DOHH2 (cell line): ENCODE data around the gene SLX4.

Source experiments
- EZH2phosphoT487 ChIP-seq: fragments of 200-600 bp; sonication (generic); IDR thresholded peaks from 2 replicates; pipeline ENCODE4 v1.6.1; 2017; ENCODE audit warnings: borderline replicate concordance, mild to moderate bottlenecking, antibody characterized with exemption, low read length, moderate library complexity, mixed read lengths
- TF ChIP-seq, protein P1 (sequence below): fragments of 200-600 bp; sonication (generic); IDR thresholded peaks from one replicate; pipeline ENCODE4 v1.5.1; 2014; ENCODE audit warnings: antibody characterized with exemption, mild to moderate bottlenecking, low read depth, low read length; ENCODE audit not compliant: poor library complexity, severe bottlenecking

GRCh38 chr16:3591991-3592390 is 19.4 kb downstream of the SLX4 start:
- TF ChIP-seq, protein P1, sequence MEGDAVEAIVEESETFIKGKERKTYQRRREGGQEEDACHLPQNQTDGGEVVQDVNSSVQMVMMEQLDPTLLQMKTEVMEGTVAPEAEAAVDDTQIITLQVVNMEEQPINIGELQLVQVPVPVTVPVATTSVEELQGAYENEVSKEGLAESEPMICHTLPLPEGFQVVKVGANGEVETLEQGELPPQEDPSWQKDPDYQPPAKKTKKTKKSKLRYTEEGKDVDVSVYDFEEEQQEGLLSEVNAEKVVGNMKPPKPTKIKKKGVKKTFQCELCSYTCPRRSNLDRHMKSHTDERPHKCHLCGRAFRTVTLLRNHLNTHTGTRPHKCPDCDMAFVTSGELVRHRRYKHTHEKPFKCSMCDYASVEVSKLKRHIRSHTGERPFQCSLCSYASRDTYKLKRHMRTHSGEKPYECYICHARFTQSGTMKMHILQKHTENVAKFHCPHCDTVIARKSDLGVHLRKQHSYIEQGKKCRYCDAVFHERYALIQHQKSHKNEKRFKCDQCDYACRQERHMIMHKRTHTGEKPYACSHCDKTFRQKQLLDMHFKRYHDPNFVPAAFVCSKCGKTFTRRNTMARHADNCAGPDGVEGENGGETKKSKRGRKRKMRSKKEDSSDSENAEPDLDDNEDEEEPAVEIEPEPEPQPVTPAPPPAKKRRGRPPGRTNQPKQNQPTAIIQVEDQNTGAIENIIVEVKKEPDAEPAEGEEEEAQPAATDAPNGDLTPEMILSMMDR = peak; percentile 30
- no peak for TF ChIP-seq EZH2phosphoT487
